Cerebellar cortex (tissue), 1 donor: ENCODE results near the gene NDUFA8.

Experiments
- DNase-seq: peaks from one replicate; pipeline ENCODE4 v3.0.0-alpha.2; 2015; ENCODE audit warnings: low spot score

Gene NDUFA8

DNA sequence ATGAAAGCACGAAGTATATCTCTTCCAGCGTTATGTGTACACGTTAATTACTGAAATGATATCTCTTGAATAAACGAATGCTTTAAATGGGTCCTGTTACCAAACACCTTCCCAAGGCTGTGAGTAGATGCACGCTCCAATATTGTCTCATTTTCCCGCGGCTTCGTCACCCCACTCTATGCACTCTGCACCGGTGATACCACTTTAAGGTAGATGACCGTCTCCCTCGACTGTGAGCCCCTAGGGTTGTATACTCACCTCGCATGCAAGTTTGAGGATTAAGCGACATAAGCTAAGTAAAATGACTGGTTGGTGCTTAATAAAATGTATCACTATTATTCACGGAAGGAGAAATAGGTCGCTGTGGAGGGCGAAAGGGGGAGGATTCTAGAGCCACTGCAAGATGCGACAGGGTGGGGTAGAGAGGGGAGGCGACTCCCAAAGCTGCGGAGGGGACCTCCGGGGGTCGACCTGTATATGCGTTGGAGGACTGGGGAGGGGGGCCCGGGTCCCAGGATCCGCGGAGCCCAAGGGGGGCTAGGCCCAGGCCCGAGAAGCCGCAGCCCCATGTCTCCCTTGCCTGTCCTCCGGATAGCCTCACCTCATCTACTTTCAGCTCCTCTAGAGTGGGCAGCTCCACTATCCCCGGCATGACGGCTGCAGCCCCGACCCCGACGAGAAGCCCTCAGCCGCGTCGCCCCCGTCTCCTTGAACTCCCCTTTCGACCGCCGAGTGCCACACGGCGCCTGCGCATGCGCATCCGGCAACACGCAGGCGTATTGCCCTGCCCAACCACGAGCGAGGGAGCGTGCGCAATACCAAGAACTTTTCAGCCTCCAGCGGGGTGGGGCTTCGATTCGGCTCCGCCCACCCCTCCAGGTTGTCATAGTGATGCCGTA is at the start of gene NDUFA8, which contains the start of gene MORN5:
TSS of gene NDUFA8 (minus strand) at position 754 of the 899 bp plus-strand sequence. CDS start at position 652, 102 bp downstream.
TSS of gene MORN5 (plus strand) at position 883 of the 899 bp plus-strand sequence. CDS start 65 bp downstream, outside the sequence.
- peak; percentile 95 for DNase-seq

DNA sequence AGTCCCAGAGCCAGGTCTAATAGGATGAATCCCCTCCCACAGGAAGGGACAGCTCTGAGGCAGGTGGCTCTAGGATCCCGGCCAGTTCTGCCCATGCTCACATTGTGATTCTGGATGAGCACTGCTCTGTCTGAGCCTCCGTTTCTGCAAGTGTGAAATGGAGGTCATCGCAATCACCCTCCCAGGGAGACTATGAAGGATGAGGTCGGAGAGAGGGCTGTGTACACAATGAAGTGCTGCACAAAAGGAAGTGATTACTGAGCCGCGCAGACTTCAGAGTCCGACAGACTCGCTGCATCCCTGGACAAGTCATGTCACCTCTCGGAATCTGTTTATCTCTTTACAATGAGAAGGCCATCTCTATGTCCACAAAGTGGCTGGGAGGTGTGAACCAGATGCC is 47.5 kb upstream of the NDUFA8 start:
- DNase-seq, result no peak

DNA sequence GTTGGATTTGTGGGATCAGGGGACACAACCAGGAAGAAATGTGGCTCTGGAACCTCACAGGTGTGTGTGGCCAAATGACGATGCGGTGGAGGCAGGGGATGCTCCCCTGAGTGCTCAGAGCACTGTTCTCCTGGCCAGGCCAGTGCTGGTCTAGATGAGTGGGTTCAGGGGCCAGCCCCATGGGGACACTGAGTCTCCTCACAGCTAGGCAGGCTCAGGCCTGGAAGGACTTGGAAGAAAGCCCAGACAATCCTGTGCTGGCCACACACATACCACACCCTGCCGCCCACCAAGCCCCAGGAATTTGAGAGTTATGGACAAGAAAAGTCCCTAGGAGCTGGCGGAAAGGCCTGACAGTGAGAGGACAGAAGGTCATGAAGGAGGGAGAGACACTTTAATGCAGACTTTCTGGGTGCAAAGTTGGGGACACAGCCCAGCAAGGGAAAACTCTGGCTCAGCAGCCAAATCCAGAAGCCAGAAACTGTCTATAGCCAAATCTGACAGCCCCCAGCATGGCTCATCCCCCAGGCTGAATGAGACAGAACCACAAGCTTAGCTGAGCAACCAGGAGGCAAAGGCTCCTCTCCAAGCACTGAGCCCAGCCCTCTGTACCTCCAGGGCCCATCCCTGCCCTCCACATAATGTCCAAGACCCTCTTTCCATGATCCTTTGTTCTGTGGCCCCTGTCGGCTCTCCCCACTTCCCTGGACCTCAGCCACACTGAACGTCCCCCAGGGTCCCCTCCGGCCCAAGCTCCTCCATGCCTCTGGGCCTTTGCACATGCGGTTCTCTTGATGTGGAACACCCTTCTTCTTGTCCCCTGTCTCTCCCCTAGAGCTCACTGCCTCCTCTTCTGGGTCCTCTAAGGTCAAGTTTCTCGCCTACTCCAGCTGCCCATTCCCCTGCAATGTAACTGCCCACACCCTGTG is 46.8 kb upstream of the NDUFA8 start:
- DNase-seq, result no peak

DNA sequence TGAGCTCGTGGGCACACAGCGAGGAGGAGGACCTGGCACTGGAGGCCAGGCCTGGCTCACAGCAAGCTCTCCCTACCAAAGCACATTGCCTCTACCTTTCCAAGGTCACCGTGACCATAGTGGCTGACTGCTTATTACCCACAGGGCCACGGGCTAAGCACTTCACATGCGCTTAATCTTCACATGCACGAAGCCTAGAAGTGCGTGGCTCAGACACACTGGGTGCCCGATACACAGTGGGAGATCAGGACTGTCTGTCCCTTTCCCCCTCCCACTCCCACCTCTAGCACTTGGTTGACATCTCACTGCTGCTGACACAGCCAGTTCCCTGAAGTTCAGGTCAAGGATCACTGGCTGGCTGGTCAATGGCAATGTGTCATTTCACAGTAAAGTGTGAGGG is 45.6 kb upstream of the NDUFA8 start:
- no peak for DNase-seq

DNA sequence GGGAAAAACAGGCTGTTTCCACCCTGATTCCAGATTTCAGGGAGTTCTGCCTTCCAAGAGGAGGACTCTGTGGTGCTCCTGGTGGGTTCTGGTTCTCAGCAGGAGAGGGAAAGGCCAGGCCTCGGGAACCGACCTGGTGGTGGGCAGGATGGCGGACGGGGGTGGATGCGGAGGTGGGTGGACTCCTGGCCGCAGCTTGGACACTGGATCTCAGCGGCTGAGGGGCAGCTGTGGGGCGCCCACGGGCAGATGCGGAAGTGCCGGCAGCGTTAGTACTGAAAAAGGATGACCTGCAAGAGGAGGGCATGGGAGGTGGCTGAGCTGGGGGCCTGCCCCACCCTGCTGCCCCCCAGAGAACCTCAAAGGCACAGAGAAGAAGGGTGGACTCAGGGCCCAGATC is 44.9 kb upstream of the NDUFA8 start:
- no peak for DNase-seq

DNA sequence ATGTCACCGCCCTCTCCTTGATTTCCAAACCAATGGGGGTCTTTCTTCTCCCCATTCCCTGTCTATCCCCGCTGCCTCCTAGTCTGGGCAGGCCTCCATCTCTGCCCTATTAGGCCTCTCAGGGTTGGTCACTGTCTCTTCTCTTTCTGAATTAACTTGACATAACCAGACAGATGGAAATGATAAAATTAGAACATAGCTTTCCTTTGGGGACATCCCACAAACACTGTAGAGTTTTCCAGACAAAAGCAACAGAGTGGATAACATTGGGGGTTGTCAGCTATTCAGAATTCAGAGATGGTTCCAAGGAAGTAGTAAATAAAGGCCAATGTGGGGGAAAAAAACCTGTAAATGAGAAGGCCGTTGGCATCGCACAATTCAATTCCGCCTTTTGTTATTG is 44.5 kb upstream of the NDUFA8 start:
- DNase-seq, result no peak

DNA sequence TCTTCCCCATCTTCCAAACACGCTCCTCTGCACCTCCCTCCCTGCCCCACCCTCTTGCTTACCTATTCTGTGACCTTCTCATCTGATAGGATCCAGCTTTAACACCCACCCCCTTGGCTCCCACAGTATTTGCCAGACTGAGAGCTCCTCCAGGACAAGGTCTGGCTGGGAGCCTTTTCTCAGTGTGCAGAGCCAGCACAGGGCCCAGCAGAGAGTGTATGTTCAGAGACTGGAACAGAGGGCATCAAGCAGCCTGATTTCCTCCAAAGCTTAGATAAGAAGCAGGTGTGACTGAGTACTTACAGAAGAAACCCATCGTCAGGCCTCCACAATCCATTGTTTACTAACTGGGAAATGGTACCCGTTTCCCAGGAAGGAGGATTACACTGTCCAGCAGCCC is 42.5 kb upstream of the NDUFA8 start:
- DNase-seq, result no peak

DNA sequence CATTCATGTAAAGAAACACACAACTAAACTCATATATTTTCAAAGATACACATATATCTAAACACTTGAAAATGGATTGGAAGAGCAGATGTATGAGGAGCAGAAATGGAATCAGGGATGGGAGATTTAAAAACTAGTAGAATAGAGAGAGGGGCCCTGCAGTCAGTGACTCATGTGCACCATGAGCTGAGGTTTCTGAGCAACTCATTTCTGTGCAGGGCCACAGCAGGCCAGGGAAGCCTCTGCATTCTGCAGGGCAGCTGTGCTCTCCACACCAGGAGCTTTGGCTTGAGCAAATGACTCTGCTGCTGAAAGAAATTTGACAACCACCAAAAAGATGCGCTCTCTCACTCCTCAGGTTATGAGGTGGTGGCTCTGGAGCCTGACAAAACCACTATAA is 42.1 kb upstream of the NDUFA8 start:
- no peak for DNase-seq

DNA sequence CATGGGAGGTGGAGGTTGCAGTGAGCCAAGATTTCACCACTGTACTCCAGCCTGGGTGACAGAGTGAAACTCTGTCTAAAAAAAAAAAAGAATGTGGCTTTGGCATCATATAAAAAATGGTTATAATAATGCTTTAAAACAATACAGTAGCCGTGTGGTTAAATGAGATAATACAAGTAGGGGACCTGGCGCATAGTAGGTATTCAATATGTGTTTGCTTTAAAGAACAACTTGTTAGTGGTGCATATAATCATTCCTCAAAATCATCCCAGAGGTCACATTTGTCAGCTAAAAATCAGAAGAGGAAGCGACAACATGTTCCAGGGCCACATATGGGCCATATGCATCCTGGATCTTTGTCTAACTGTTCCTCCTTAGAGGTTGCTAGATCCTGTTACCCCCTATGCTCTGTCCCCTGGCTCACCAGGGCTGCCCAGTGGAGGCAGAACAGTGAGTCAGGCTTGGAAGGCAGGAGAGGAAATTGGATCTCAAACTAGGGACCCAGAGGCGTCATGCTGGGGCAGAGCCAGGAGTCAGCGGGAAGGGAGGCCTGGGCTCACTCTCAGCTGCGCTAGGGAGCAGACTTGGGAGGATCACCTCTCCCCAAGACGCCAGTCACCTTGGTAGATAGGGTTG is 41.5 kb upstream of the NDUFA8 start:
- no peak for DNase-seq

DNA sequence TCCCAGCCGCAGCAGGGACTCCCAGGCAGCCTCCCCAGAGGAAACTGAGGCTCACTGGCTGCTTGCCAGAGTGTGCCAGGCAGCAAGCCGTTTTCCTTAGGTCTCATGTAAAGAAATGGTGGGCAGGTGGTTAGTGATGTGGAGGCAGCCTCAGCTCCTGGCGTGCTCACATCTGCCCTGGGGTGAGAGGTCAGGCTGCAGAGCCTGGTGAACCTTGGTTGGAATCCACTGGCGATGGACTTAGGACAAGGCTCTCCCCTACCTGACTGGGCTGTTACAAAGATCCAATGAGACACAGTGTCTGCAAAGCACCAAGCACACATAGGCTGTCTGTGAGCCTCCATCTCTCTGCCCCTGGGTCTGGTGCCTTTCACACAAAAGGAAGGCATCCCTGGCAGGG is 38.3 kb upstream of the NDUFA8 start:
- no peak for DNase-seq

DNA sequence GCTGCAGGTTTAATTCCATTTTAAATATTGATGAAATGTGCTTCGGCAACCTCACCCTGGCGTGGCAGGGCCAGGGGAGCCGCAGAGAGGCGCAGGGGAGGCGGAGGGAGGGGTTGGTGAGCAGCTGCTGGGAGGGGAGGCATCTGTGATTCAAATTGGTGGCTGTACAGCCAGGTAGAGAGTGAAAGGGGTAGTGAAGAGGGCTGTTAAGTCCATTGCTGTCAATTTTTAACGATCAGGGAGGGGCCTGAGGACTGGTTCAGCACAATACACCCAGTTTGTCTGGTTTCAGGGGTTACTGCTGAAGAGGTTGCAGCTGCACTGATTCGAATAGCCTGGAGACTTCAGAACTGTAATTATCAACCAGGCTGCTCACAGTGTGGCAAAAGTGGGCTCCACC is 37.8 kb upstream of the NDUFA8 start:
- no peak for DNase-seq

DNA sequence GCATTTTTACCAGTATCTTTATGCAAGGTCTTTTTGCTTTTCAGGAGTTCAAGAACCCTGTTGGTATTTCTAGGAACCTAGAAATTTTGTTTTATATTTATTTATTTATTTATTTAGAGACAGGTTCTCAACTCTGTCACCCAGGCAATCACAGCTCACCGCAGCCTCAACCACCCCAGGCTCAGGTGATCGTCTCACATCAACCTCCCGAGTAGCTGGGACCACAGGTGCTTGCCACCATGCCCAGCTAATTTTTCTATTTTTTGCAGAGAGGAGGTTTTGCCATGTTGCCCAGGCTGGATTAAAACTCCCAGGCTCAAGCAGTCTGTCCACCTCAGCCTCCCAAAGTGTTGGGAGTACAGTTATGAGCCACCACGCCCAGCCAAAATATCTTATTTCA is 36.3 kb upstream of the NDUFA8 start:
- no peak for DNase-seq

DNA sequence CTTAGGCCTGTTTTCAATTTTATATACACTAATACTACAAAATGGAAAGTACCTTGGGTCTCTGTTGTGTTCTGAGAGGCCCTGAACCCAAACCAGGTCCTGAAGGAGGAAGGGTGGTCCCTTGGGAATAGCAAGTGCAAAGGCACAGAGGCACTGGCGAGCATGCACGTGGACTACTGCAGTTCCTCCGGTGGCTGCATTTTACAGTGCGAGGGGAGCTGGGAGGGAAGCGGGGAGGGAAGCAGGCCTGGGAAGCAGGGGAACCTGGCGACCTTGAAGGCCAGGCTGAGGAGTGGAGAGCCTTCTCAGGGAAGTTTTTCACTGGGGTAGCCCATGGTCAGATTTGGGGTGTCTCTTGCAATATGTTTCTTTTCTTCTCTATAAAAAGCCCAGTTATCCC is 34.1 kb upstream of the NDUFA8 start:
- no peak for DNase-seq

DNA sequence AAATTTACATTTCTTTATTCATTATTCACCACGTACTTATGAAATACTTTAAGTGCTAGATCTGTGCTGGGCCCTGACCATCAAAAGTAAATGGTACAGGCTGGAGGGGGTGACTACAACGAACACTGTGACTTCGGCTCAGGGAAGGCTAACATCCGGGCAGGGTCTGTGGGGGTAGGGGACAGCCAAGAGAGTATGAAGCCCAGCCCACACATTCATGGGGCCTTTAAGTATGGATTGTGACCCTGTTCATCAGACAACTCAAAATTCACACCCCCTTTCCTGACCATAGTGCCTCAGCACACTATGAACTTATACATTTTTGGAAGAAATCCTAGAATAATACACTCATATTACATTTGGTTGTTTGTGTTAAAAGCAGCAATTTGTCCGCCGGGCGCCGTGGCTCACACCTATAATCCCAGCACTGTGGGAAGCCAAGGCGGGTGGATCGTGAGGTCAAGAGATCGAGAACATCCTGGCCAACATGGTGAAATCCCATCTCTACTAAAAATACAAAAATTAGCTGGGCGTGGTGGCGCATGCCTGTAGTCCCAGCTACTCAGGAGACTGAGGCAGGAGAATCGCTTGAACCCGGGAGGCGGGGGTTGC is 33.4 kb upstream of the NDUFA8 start:
- DNase-seq, result no peak

DNA sequence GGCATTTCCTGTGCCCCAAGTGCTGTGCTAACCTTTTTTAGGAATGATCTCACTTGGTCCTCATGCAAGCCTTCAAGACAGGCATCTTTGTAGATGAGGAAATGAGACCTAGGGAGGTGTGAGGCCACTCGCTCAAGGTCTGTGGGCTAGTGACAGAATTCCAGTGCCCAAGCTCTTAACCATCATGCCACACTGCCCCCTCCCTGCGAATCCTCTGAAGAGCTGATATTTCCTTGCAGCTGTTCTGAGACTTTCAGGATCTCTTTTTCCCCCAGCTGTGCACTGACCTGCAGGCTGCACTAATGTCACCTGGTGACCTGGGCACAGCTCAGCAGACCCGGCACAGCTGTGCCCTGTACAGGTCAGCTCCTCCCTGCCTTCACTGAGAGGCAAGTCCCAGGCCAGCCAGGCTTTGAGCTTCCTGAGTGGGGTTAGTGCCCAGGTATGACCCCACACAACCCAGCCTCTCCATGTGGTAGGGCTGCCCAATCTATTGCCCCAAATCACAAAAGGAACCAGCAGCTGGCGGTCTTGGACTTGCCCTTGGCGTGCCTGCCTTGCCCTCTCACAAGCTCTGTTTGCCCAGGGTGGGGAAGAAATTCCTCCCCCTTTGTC is 32.8 kb upstream of the NDUFA8 start:
- DNase-seq, result no peak

DNA sequence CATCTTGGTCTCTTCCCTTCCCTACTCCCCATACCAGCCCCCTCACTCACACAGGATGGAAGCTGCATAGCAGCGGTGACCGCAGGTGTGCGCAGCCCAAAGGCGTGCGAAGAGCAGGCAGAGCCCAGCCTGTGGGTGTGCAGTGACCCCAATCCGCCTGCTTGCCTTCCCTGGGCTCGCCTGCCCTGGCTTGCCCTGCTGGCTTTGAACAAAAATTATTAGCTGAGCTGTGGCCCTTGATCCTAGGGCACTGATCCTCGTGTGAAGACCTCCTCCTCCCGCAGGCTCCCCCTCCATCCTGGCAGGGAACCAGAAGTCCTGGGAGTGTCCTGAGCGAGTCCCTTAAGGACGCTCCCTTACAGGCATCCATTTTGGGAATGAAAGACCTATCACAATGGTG is 32.0 kb upstream of the NDUFA8 start:
- DNase-seq, result no peak

DNA sequence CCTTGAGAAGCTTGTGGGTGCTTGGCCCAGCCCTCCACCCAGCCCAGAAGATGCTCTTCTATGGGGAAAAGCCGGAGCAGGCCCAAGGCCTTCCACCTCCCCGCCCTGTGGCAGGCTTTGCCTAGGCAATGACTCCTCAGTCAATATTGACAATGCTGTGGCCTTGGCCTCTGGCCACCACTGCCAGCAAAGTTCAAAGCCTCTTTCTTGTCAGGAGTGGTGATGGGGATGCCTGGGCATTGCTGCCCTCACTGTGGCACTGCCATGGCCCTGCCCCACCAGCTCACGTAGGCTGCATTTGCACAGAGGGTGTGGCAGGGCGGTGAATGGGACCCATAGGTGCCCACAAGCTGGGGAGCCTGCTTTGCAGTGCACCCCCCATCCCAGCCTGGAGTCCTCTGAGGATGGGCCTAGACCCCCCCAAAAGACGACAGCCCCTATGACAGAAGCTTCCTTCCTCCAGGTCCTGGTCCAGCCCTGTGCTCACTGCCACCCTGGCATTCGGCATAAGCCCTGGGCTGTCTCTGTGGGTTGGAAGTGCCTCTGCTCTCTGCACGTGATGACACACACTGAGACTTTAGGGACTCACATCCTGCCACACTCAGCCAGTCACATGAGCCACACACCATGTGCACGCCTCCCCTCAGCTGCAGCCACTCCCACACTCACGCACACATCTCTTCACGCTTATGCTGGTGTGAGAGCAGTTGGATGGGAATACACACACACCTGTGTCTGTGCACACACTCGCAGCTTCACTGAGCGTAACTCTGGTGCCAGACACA is 31.2 kb upstream of the NDUFA8 start:
- DNase-seq, result no peak

DNA sequence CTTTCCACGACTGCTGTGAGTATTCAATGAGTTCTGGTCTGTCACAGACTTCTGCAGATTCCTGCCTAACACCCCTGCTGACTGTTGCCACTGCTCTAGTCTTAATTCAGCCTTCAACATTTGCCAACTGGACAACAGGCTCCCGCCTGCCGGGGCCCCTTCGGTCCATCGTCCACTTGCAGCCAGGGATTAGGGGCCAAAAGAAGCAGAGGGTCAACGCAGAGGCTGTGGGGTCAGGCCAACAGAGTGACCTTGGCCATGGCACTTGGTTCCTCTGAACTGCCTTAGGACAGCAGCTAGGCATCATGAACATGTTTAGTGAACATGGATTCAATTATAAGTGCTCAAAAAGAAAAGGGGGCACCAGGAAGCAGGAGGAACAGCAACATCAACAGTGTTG is 28.8 kb upstream of the NDUFA8 start:
- DNase-seq, result no peak

DNA sequence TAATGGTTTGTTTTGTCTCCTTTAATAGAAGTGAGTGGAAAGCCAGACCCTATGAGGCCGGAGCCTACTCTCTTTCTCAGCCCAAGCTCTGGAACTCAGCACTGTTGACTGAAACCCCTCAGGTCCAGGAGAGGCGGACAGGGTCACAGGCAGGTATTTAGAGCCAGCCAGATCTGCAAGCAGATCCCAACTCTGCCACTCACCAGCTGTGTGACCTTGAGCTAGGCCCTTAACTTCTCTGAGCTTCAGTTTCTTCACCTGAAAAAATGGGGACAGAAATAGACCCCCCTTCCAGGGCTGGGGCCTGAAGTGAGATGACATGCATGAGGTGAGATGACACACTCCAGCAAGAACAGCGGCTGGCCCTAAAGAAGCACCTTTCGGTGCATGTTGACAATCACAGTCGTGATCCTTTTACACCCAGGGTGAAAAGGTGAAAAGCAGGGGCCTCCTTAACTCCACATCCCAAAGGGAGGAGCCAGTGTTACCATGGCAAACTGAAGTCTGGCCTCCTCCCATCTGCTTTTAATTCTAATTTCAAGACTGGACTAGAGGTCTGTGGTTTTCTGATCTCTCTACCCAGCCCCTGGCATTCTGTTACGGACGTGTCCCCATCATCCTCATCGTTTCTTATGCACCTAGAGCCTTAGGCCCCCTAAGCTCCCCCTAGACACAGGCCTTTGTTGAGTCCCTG is 27.3 kb upstream of the NDUFA8 start:
- no peak for DNase-seq

DNA sequence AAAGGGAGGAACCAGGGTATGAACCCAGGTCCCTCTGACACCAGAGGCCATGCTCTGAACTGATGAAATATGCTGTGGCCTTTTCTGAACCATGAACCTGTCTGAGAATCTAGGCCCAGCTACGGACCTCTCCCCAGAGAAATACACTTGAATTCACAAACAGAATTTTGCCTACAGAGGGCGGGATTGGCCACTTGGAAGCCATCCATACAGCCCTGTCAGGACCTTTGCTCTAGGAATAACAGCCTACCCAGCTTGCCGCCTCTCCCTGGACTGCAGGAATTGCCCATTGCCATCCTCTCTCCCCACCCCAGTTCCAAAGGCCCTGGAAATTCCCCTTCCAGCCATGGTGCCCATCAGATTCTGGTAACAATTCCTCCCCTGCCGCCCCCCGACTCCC is 26.7 kb upstream of the NDUFA8 start:
- DNase-seq, result peak; percentile 48
